ENCODE results near the gene DMD.

- no peak for TF ChIP-seq CTCF (IDR thresholded peaks at IDR 0.05; ENCODE audit: insufficient read depth, low read depth, low read length)
- no peak for TF ChIP-seq EZH2 (IDR thresholded peaks at IDR 0.05; ENCODE audit: insufficient read depth, low read length)
These were observed 1084.4 kb downstream of the DMD start for GRCh38 chrX:32126997-32127396.

Data from astrocyte (in vitro differentiated cells and primary cell).